Vagina (tissue), 2 donors: ENCODE data around the gene SLC5A1.

Source experiments
- CTCF ChIP-seq, 3 experiments: fragments of 450-650 bp in 2 of 3; fragments of 200-600 bp in 1 of 3; sonication (generic) in 1 of 3; IDR thresholded peaks; one replicate each; pipeline ENCODE4 v1.5.1; 2017 to 2019; ENCODE audit warnings: antibody characterized with exemption in 3 of 3, mild to moderate bottlenecking in 2 of 3, moderate library complexity in 2 of 3
- POLR2AphosphoS5 ChIP-seq, 2 donors: sonication (generic); formaldehyde crosslinking; IDR thresholded peaks; one replicate each; pipeline ENCODE4 v1.9.0; 2017; ENCODE audit warnings: antibody characterized with exemption in 2 of 2, mild to moderate bottlenecking in 2 of 2, low read depth in 1 of 2; ENCODE audit not compliant: insufficient read depth in 1 of 2

- no peak for TF ChIP-seq CTCF (IDR thresholded peaks at IDR 0.05)
- peak in 1 of 2 donors; percentile 40 for TF ChIP-seq POLR2AphosphoS5 (IDR thresholded peaks at IDR 0.05; ENCODE audit: insufficient read depth in 1 of 2, low read depth in 1 of 2)
These were observed 7.8 kb downstream of the SLC5A1 start for GRCh38 chr22:32050678-32051515.
